Effector memory CD8-positive, alpha-beta T cell (primary cell): ENCODE results near the gene FAM107B.
"Not testable (repeated sequence)": the region's sequence is repeated elsewhere in the genome, so short reads cannot be mapped to it uniquely, and the experiment has no call there.

ENCODE experiments used
- ATAC-seq: fragments of 150-1000 bp; cut with Tn5 transposase; replicated peaks from 2 replicates; pipeline ENCODE4 v1.10.0; 2021; ENCODE audit warnings: mild to moderate bottlenecking, moderate library complexity
- DNase-seq, 3 experiments: peaks; one replicate each; pipeline ENCODE4 v3.0.0; 2021
- H3K27ac Mint-ChIP-seq, 2 donors: one replicate each; pipeline ENCODE4 v1.8.0; 2022; ENCODE audit warnings: mild to moderate bottlenecking in 2 of 2, mixed read lengths in 2 of 2, moderate library complexity in 2 of 2
- H3K27me3 Mint-ChIP-seq, 2 donors: one replicate each; pipeline ENCODE4 v1.8.0; 2022; ENCODE audit warnings: mixed read lengths in 2 of 2
- H3K36me3 Mint-ChIP-seq: one replicate; pipeline ENCODE4 v1.8.0; 2022; ENCODE audit warnings: mild to moderate bottlenecking, moderate library complexity, mixed read lengths; ENCODE audit not compliant: insufficient read depth
- H3K4me1 Mint-ChIP-seq, 2 donors: one replicate each; pipeline ENCODE4 v1.8.0; 2022; ENCODE audit warnings: low read depth in 2 of 2, mixed read lengths in 2 of 2
- H3K4me3 Mint-ChIP-seq, 2 donors: one replicate each; pipeline ENCODE4 v1.8.0; 2022; ENCODE audit warnings: mild to moderate bottlenecking in 2 of 2, mixed read lengths in 2 of 2, moderate library complexity in 2 of 2
- H3K9me3 Mint-ChIP-seq, 2 donors: one replicate each; pipeline ENCODE4 v1.8.0; 2022; ENCODE audit warnings: mixed read lengths in 2 of 2
- total RNA-seq, 9 experiments: gene quantifications; one replicate each; lab custom pipeline; 2026; lab: John Stamatoyannopoulos, UW

The FAM107B gene
- 336 to 606 (median 485) reads per million in 9 experiments for total RNA-seq

DNA sequence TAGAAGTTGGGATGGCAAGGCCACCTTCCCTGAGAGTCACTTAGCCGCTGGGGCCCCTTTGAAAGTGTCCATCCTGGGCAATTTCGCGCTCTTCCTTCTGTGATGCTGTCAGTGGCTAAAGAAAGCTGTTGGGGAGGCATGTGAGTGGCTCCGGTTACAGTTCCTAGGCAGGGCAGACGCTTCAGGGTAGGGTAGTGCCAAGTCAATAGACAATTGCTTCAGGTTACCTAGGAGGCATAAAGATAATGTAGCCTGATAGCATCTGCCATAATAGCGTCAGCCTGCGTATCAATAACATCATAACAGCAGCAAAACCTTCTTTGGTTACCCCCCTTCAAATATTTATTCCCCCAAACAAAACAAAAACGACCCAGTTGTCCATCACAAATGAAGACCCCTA is at the start of gene FAM107B:
FAM107B (minus strand) TSS at position 101 of the 400 bp plus-strand sequence. CDS start 234 bp downstream, outside the sequence.
- peaks cover 0 to 13% of the 10 kb centered on the region in 2 donors for H3K27me3 Mint-ChIP-seq
- no peak for DNase-seq
- ATAC-seq, result no peak

DNA sequence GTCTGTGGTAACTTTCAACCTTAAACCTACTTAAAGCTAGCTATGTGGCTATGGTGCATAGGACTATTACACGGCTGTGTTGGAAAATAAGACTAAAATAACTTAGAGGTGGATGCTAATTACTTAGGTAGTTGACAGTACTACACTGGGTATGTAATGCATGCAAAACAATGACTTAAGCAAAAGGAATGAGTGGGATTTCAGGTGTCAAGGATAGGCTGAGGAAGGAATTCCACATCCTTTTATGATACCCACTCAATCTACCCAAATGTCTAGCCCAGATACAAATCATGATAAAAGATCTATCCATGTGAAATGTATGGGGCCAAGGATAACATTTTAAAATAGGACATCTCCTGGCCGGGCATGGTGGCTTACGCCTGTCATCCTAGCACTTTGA is 49.3 kb upstream of the FAM107B start:
- DNase-seq (no peak), ATAC-seq (no peak)
- Mint-ChIP-seq H3K36me3 (no peaks in the 10 kb centered on the region), H3K27ac (no peak overlapping the region), H3K4me3 (no peak overlapping the region), H3K9me3 (no peaks in the 10 kb centered on the region), H3K4me1 (peaks cover 0 to 3% of the 10 kb centered on the region in 2 donors), H3K27me3 (no peaks in the 10 kb centered on the region)

More for the DNA sequence above, at the start of gene FAM107B:
- Mint-ChIP-seq H3K36me3 (no peaks in the 10 kb centered on the region), H3K9me3 (no peaks in the 10 kb centered on the region), H3K4me1 (peaks cover 0 to 2% of the 10 kb centered on the region in 2 donors), H3K4me3 (no peak within 1 kb of the TSS), H3K27ac (peak within 1 kb of the TSS in 1 of 2 donors; percentile 23)

- H3K4me1 Mint-ChIP-seq, result peaks cover 0 to 3% of the 10 kb centered on the region in 2 donors
- no peaks in the 10 kb centered on the region for H3K36me3 Mint-ChIP-seq
- ATAC-seq (peak; percentile 54), DNase-seq (peak; percentile 17 to 39 (median 20))
- no peaks in the 10 kb centered on the region for H3K27me3 Mint-ChIP-seq
- no peak overlapping the region for H3K27ac Mint-ChIP-seq
- H3K9me3 Mint-ChIP-seq, result no peaks in the 10 kb centered on the region
- H3K4me3 Mint-ChIP-seq, result no peak overlapping the region
Measured at GRCh38 chr10:14822879-14823755, 48.4 kb upstream of the FAM107B start.

DNA sequence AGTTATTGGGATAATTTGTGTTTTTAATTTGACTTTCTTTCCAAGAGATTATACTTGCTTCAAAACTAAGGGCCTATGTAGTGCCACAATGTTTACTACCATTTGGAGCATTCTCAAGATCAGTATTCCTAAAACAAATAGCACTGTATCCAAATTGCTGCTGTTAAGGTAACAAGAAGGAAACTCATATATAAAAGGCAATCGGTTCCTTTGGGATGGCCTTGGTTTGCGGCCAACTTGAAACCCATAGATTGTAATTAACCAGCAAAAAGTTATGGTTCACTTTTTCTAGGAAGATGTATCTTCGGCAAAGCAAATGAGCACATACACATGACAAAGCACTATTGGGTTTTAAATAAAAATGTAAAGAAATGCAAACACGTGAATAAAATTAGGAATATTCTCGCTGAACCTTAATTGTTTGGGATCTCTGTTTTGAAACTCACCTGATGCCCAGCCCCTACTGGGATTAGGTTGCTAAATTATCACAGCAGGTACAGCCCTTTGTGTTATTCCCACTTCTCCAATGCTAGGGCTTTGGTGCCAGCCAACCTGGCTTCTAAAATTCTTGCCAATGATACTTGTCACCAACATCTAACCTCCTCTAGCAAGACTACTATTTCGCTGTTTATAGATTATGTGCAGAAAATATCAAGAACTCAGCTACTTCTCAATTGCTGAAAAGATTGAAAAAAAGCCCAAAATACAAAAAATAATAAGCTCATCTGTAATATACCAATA is 47.1 kb upstream of the FAM107B start:
- Mint-ChIP-seq H3K9me3 (no peaks in the 10 kb centered on the region), H3K4me3 (no peak overlapping the region), H3K27ac (no peak overlapping the region), H3K36me3 (peaks cover 4% of the 10 kb centered on the region), H3K27me3 (no peaks in the 10 kb centered on the region), H3K4me1 (peaks cover 0 to 3% of the 10 kb centered on the region in 2 donors)
- DNase-seq (no peak), ATAC-seq (no peak)

- H3K4me3 Mint-ChIP-seq, result no peak overlapping the region
- peak overlapping the region in 1 of 2 donors; percentile 78 for H3K27ac Mint-ChIP-seq
- H3K4me1 Mint-ChIP-seq, result peaks cover 0 to 3% of the 10 kb centered on the region in 2 donors
- no peak for ATAC-seq
- H3K36me3 Mint-ChIP-seq, result peaks cover 4% of the 10 kb centered on the region
- H3K9me3 Mint-ChIP-seq, result no peaks in the 10 kb centered on the region
- no peak for DNase-seq
- no peaks in the 10 kb centered on the region for H3K27me3 Mint-ChIP-seq
Measured at GRCh38 chr10:14820775-14821154, 46.1 kb upstream of the FAM107B start.

DNA sequence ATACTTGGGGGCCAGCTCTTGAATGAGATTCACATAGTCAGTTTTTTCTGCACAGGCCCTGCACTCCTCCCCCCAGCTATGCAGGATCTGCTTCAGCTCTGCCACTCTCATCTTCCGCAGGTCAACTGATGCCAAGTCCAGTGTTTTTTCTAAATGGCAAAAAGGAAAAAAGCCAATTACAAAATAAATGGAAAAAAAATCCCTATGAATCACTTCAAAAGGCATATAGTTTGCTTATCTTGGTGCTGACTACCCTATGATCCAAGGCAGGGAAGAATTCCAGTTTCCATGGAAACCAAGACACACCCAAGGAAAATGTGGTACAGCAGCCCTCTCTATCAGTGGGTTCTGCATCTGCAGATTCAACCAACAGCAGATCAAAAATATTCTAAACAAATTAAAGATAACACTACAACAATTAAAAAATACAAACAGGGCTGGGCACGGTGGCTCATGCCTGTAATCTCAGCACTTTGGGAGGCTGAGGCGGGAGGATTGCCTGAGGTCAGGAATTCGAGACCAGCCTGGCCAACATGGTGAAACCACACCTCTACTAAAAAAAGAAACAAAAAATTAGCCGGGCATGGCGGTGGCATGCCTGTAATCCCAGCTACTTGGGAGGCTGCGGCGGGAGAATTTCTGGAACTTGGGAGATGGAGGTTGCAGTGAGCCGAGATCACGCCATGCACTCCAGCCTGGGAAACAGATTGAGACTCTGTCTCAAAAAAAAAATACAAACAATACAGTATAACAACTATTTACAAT is 45.5 kb upstream of the FAM107B start:
- H3K4me1 Mint-ChIP-seq, result peaks cover 0 to 3% of the 10 kb centered on the region in 2 donors
- DNase-seq (no peak), ATAC-seq (no peak)
- no peak overlapping the region for H3K27ac Mint-ChIP-seq
- H3K27me3 Mint-ChIP-seq, result no peaks in the 10 kb centered on the region
- H3K9me3 Mint-ChIP-seq, result no peaks in the 10 kb centered on the region
- peaks cover 4% of the 10 kb centered on the region for H3K36me3 Mint-ChIP-seq
- H3K4me3 Mint-ChIP-seq, result no peak overlapping the region

DNA sequence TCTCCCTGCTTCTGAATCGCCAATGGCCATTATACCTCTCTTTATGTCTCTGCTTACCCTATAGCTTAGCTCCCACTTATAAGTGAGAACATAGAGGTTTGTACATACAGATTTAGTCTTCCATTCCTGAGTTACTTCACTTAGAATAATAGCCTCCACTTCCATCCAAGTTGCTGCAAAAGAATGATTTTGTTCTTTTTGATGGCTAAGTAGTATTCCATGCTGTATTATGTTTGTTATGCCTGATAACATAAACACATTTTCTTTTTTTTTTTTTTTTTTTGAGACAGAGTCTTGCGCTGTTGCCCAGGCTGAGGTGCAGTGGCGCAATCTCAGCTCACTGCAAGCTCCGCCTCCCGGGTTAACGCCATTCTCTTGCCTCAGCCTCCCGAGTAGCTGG is 42.0 kb upstream of the FAM107B start:
- H3K27me3 Mint-ChIP-seq, H3K27ac Mint-ChIP-seq, H3K9me3 Mint-ChIP-seq, H3K4me1 Mint-ChIP-seq, ATAC-seq, H3K36me3 Mint-ChIP-seq, DNase-seq, H3K4me3 Mint-ChIP-seq: not testable (repeated sequence)

DNA sequence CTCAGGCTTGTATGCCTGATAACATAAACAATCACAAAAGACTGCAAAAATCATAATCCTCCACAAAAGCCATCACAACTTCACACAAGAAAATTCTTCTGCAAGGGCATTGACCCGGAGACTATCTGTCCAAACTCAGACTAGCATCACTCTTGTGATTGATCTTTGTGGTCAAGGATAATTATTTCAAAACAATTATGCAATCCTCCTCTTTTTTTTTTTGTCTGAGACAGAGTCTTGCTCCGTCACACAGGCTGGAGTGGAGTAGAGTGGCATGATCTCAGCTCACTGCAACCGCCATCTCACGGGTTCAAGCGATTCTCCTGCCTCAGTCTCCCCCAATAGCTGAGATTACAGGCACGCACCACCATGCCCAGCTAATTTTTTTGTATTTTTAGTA is 41.0 kb upstream of the FAM107B start:
- Mint-ChIP-seq H3K36me3 (peaks cover 4% of the 10 kb centered on the region), H3K9me3 (no peaks in the 10 kb centered on the region), H3K27me3 (no peaks in the 10 kb centered on the region), H3K4me3 (no peak overlapping the region), H3K27ac (no peak overlapping the region), H3K4me1 (peaks cover 4 to 10% of the 10 kb centered on the region in 2 donors)
- no peak for ATAC-seq
- DNase-seq, result no peak

DNA sequence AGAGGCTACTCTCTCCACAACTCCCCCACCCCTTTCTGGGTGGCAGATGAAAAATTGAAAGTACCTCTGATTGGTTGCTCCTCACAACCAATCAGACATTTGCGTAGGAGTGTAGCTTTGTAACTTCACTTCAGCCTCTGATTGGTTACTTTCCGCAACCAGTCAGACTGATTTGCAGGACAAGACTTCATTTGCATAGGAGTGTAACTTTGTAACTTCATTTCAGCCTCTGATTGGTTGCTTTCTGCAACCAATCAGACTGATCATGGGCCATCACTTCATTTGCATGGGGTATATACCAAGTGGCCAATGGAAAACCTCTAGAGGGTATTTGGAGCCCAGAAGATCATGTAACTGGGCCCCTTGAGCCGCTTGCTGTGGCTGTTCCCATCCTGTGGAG is 37.6 kb upstream of the FAM107B start:
- ATAC-seq, result peak; percentile 33
- Mint-ChIP-seq H3K9me3 (no peaks in the 10 kb centered on the region), H3K27me3 (no peaks in the 10 kb centered on the region), H3K27ac (no peak overlapping the region), H3K4me3 (peak overlapping the region in 1 of 2 donors; percentile 54), H3K4me1 (peaks cover 4 to 10% of the 10 kb centered on the region in 2 donors), H3K36me3 (peaks cover 4% of the 10 kb centered on the region)
- DNase-seq, result no peak

DNA sequence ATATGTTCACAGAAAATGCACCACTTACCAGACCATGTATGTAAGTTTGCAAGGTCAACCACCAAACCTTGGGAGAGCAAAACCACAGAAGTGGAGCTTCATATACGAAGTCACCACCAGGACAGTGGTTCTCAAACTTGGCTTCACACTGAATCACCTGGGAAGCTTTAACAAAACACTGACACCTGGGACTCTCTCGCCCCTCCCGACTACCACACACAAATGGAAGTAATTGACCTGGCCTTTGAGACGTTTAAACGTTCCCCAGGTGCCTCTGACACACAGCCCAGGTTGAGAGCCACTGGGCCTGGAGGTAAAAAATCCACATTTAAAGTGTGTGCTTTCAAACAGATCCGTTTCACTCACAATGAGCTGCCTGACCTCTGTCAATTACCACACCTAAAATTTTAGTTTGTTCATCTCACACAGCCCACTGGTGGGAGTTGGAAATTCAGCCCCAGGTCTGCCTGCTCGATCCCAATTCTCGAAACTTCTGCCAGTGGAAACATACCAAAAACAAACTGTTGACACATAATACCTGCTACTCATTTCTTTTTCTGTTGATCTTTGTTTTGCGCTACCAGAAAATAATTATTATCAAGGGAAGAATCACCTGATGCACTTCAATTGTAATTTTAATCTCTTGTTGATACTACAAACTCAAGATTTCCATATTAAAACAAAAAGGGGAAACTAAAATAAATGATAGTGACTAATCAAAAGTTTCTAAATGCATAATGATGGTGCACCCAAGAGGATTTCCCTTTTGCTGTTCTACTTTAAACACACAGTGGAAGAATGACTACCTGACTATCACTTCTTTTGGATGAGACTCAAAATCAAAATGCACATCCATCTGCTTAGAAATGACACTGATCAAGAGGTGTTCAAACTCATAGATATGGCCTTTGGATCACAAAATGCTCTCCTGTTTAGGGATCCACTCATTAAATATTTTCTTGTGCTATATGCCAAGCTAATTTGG is 36.6 kb upstream of the FAM107B start:
- H3K4me1 Mint-ChIP-seq, result peaks cover 4 to 10% of the 10 kb centered on the region in 2 donors
- DNase-seq, result no peak
- H3K9me3 Mint-ChIP-seq, result no peaks in the 10 kb centered on the region
- no peaks in the 10 kb centered on the region for H3K36me3 Mint-ChIP-seq
- H3K27ac Mint-ChIP-seq, result no peak overlapping the region
- no peaks in the 10 kb centered on the region for H3K27me3 Mint-ChIP-seq
- no peak overlapping the region for H3K4me3 Mint-ChIP-seq
- ATAC-seq, result no peak

DNA sequence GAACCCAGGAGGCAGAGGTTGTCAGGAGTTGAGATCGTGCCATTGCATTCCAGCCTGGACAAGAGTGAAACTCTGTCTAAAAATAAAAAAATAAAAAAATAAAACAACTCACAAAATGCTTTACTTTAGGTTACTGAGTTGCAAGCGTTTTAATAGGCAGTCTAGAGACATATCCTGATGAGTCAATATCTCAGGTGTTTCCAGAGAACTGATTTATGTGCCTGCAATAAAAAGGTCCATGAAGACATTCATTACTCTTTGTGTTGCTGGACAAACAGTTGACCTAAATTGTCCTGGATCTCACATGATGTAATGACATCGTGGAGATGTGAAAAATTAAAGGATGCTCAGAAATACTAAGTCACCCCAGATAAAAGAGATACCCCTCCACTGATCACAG is 31.6 kb upstream of the FAM107B start:
- Mint-ChIP-seq H3K27ac (no peak overlapping the region), H3K27me3 (no peaks in the 10 kb centered on the region), H3K36me3 (no peaks in the 10 kb centered on the region), H3K4me3 (no peak overlapping the region), H3K9me3 (no peaks in the 10 kb centered on the region), H3K4me1 (no peaks in the 10 kb centered on the region)
- ATAC-seq, result no peak
- DNase-seq, result no peak

- no peak overlapping the region for H3K27ac Mint-ChIP-seq
- no peak overlapping the region for H3K4me3 Mint-ChIP-seq
- H3K27me3 Mint-ChIP-seq, result no peaks in the 10 kb centered on the region
- no peaks in the 10 kb centered on the region for H3K36me3 Mint-ChIP-seq
- no peak for ATAC-seq
- DNase-seq, result no peak
- H3K4me1 Mint-ChIP-seq, result peaks cover 0 to 2% of the 10 kb centered on the region in 2 donors
- no peaks in the 10 kb centered on the region for H3K9me3 Mint-ChIP-seq
Measured at GRCh38 chr10:14803827-14804226, 29.1 kb upstream of the FAM107B start.
